ENCODE measurements around the gene MRM1.

The MRM1 gene

GRCh38 chr17:36629252-36629847, 28.0 kb downstream of the MRM1 start:
- peak; percentile 74 to 75 for DNase-seq (ENCODE audit: low read depth in 2 of 2)
- no peak overlapping the region for H3K4me3 ChIP-seq (replicated peaks in 1 of 2; ENCODE audit: low read depth in 2 of 2, low read length in 2 of 2)
- TF ChIP-seq CTCF (IDR thresholded peaks at IDR 0.05; ENCODE audit: low read depth, low read length), result peak; percentile 99

GRCh38 chr17:36629970-36630502, 28.7 kb downstream of the MRM1 start:
- no peak for TF ChIP-seq CTCF (IDR thresholded peaks at IDR 0.05; ENCODE audit: low read depth, low read length)
- no peak overlapping the region for H3K4me3 ChIP-seq (replicated peaks in 1 of 2; ENCODE audit: low read depth in 2 of 2, low read length in 2 of 2)
- DNase-seq (ENCODE audit: low read depth in 2 of 2), result no peak

DNA sequence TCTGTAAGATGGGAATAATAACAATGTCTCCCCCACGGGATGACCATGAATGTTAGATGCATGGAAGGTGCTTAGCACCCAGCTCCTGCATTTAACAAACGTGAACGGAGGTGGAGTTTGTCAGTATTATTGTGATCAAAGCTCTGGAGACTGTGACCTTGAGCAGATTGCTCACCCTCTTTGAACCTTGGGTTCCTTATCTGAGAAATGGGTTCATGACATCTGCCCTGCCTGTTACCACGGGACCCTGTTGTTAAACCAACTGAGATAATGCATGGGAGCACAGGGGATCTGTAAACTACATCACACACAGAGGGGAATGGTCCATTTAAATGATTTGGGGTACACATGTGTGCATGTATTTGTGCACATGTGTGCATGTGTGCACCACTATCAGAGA, 29.6 kb downstream of the MRM1 start:
- H3K4me3 ChIP-seq (replicated peaks in 1 of 2; ENCODE audit: low read depth in 2 of 2, low read length in 2 of 2), result no peak overlapping the region
- TF ChIP-seq CTCF (IDR thresholded peaks at IDR 0.05; ENCODE audit: low read depth, low read length), result no peak

DNA sequence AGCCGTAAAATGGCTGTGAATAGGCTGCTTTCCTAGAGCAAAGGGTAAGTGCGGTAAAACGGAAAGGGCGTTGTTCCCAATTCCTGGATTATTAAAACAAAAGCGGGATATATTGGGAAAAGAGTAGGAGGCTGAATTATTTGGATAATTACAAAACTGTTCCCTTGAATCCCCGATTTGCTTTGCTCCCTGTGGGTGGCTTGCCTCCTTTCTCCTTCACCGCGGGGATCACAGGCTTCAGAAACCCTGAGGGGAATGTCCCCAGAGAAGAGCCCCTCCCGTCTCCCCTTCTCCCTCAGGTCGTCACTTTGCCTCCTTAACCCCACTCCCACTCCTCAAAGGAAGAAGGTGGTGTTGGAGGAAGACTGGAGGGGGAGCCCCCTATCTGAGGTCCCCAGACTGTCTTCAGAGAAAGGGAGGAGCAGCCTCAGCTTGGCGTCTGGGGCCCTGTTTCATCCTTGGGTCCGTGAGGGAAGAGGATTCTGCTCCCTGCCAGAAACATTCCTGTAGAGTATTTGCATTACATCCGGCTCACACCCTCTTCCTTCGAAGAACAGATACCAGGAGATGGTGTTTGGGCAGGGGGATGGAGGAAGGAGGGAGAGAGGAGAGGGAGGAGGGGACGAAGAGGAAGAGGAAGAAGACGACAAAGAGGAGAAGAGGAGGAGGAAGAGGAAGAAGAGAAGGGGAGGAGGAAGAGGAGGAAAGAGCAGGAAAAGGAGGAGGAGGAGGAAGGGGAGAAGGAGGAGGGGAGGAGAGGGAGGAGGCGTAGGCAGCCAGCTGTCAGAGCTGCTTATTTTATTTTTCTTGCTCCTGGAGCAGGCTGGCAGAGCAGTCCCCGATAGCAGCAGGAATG, 31.8 kb downstream of the MRM1 start:
- TF ChIP-seq CTCF (IDR thresholded peaks at IDR 0.05; ENCODE audit: low read depth, low read length), result no peak
- no peak for DNase-seq (ENCODE audit: low read depth in 2 of 2)
- H3K4me3 ChIP-seq (replicated peaks in 1 of 2; ENCODE audit: low read depth in 2 of 2, low read length in 2 of 2), result no peak overlapping the region

More for the DNA sequence above, 29.6 kb downstream of the MRM1 start:
- DNase-seq (ENCODE audit: low read depth in 2 of 2), result no peak

- no peak overlapping the region for H3K4me3 ChIP-seq (replicated peaks in 1 of 2; ENCODE audit: low read depth in 2 of 2, low read length in 2 of 2)
- no peak for DNase-seq (ENCODE audit: low read depth in 2 of 2)
- TF ChIP-seq CTCF (IDR thresholded peaks at IDR 0.05; ENCODE audit: low read depth, low read length), result no peak
These were observed 39.0 kb downstream of the MRM1 start for GRCh38 chr17:36640346-36640745.

GRCh38 chr17:36640836-36641235, 39.5 kb downstream of the MRM1 start:
- no peak overlapping the region for H3K4me3 ChIP-seq (replicated peaks in 1 of 2; ENCODE audit: low read depth in 2 of 2, low read length in 2 of 2)
- no peak for TF ChIP-seq CTCF (IDR thresholded peaks at IDR 0.05; ENCODE audit: low read depth, low read length)
- DNase-seq (ENCODE audit: low read depth in 2 of 2), result no peak

All from cardiac fibroblast (primary cell).